ENCODE measurements around the gene KLK14.

KLK14 gene

DNA sequence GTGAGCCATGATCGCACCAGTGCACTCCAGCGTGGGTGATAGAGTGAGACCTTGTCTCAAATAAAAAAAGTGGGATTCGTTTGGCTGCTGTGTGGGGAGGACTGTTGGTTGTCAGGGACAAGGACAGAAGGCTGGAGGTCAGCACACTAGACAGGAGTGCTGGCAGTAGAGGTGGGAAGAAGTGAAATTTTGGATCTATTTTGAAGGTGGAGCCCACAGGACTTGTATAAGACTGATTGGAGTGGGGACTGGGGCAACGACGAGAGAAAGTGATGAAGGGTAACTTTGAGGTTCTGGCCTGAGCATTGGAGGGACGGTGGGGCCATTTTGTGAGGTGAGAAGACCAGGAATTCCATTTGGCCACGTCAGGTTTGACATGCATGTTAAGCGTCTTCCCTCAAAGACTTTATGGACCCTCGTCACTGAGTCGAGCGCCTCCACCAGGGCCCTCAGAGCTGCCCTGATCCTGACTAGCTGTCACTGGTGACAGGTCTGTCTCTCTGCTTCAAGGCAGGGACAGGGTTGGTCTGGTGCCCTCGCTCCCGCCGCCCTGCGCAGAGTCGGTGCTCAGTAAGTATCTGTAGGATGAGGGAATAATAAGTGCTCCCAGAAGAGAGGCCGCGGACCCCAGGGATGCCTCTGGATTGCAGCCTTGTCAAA lies 24.8 kb upstream of the KLK14 start:
- H3K36me3 ChIP-seq = peaks cover 7% of the 10 kb centered on the region
- TF ChIP-seq, protein P1, sequence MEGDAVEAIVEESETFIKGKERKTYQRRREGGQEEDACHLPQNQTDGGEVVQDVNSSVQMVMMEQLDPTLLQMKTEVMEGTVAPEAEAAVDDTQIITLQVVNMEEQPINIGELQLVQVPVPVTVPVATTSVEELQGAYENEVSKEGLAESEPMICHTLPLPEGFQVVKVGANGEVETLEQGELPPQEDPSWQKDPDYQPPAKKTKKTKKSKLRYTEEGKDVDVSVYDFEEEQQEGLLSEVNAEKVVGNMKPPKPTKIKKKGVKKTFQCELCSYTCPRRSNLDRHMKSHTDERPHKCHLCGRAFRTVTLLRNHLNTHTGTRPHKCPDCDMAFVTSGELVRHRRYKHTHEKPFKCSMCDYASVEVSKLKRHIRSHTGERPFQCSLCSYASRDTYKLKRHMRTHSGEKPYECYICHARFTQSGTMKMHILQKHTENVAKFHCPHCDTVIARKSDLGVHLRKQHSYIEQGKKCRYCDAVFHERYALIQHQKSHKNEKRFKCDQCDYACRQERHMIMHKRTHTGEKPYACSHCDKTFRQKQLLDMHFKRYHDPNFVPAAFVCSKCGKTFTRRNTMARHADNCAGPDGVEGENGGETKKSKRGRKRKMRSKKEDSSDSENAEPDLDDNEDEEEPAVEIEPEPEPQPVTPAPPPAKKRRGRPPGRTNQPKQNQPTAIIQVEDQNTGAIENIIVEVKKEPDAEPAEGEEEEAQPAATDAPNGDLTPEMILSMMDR (IDR thresholded peaks at IDR 0.05; ENCODE audit: low read depth, low read length) = peak; percentile 17
- H3K4me1 ChIP-seq = no peaks in the 10 kb centered on the region
- no peak for DNase-seq
- H3K27me3 ChIP-seq = peaks cover 7% of the 10 kb centered on the region; the same call in 1 of the 2 replicates
- H3K4me3 ChIP-seq (ENCODE audit: low read depth, low read length) = peak overlapping the region; percentile 85
- no peaks in the 10 kb centered on the region for H3K9me3 ChIP-seq

- Histone ChIP-seq H3K4me3 (ENCODE audit: low read depth, low read length) (no peak overlapping the region), H3K9me3 (no peaks in the 10 kb centered on the region), H3K36me3 (peaks cover 14% of the 10 kb centered on the region), H3K27me3 (no peaks in the 10 kb centered on the region), H3K4me1 (no peaks in the 10 kb centered on the region)
- DNase-seq = no peak
- TF ChIP-seq, protein P1 (IDR thresholded peaks at IDR 0.05; ENCODE audit: low read depth, low read length) = no peak
Measured at GRCh38 chr19:51103926-51104341, 21.2 kb upstream of the KLK14 start.

GRCh38 chr19:51102991-51103390 lies 20.3 kb upstream of the KLK14 start:
- Histone ChIP-seq H3K4me1 (no peaks in the 10 kb centered on the region), H3K9me3 (no peaks in the 10 kb centered on the region), H3K27me3 (no peaks in the 10 kb centered on the region), H3K36me3 (peaks cover 14% of the 10 kb centered on the region), H3K4me3 (ENCODE audit: low read depth, low read length) (no peak overlapping the region)
- TF ChIP-seq, protein P1 (IDR thresholded peaks at IDR 0.05; ENCODE audit: low read depth, low read length) = no peak
- no peak for DNase-seq

GRCh38 chr19:51101171-51101865 lies 18.6 kb upstream of the KLK14 start:
- H3K4me1 ChIP-seq = no peaks in the 10 kb centered on the region
- peaks cover 14% of the 10 kb centered on the region for H3K36me3 ChIP-seq
- H3K27me3 ChIP-seq = no peaks in the 10 kb centered on the region
- H3K4me3 ChIP-seq (ENCODE audit: low read depth, low read length) = no peak overlapping the region
- no peak for DNase-seq
- TF ChIP-seq, protein P1 (IDR thresholded peaks at IDR 0.05; ENCODE audit: low read depth, low read length) = no peak
- no peaks in the 10 kb centered on the region for H3K9me3 ChIP-seq

GRCh38 chr19:51100601-51101000 lies 17.9 kb upstream of the KLK14 start:
- H3K36me3 ChIP-seq = peaks cover 14% of the 10 kb centered on the region
- no peaks in the 10 kb centered on the region for H3K9me3 ChIP-seq
- H3K27me3 ChIP-seq = no peaks in the 10 kb centered on the region
- TF ChIP-seq, protein P1 (IDR thresholded peaks at IDR 0.05; ENCODE audit: low read depth, low read length) = no peak
- H3K4me1 ChIP-seq = no peaks in the 10 kb centered on the region
- no peak for DNase-seq
- H3K4me3 ChIP-seq (ENCODE audit: low read depth, low read length) = no peak overlapping the region

- H3K4me1 ChIP-seq = no peaks in the 10 kb centered on the region
- no peak for DNase-seq
- H3K9me3 ChIP-seq = no peaks in the 10 kb centered on the region
Measured at GRCh38 chr19:51099047-51099382, 16.3 kb upstream of the KLK14 start.

More at GRCh38 chr19:51099047-51099382, 16.3 kb upstream of the KLK14 start:
- TF ChIP-seq, protein P1 (IDR thresholded peaks at IDR 0.05; ENCODE audit: low read depth, low read length) = no peak
- Histone ChIP-seq H3K36me3 (peaks cover 14% of the 10 kb centered on the region), H3K4me3 (ENCODE audit: low read depth, low read length) (no peak overlapping the region), H3K27me3 (no peaks in the 10 kb centered on the region)

Measured in BE2C (cell line).